SK-N-SH (cell line): ENCODE data around the gene ERLEC1. TPM values are rescaled to one million over a fixed set of nuclear protein-coding genes. Genes with fewer than 3 reads are reported as not detected.

Source experiments
- CTCF ChIA-PET: fragments of 300-600, 350-600 bp; formaldehyde crosslinking; extraction: SDS; loops from one replicate; lab custom pipeline; 2021; lab: Yijun Ruan, JAX
- POLR2A ChIA-PET: fragments of 350-600 bp; sonication (Branson Sonifier 250); formaldehyde crosslinking; extraction: SDS; loops from one replicate; lab custom pipeline; 2020; ENCODE audit warnings: antibody characterized with exemption, inconsistent platforms; lab: Yijun Ruan, JAX
- DNase-seq: peaks from one replicate; pipeline ENCODE4 v3.0.0; 2012
- H2AFZ ChIP-seq: fragments of 200-600 bp; sonication (generic); 2 replicates; pipeline ENCODE4 v1.8.1; 2016; ENCODE audit warnings: antibody characterized with exemption, mild to moderate bottlenecking, low read depth
- H3F3A ChIP-seq: fragments of 200-600 bp; sonication (generic); replicated peaks from 2 replicates; pipeline ENCODE3; 2016; ENCODE audit warnings: antibody characterized with exemption, mild to moderate bottlenecking; ENCODE audit not compliant: insufficient read depth
- H3K27ac ChIP-seq, 2 experiments: fragments of 200-500 bp in 1 of 2; fragments of 200-600 bp in 1 of 2; sonication (Bioruptor generic) in 1 of 2; sonication (generic), shearing (Covaris generic) in 1 of 2; 2 replicates each; pipeline versions ENCODE4 v1.5.1 to v1.6.1; 2014 to 2016; ENCODE audit warnings: low read depth in 2 of 2, inconsistent platforms in 1 of 2, low read length in 1 of 2, mild to moderate bottlenecking in 1 of 2, mixed read lengths in 1 of 2
- H3K27me3 ChIP-seq: fragments of 200-600 bp; sonication (generic), shearing (Covaris generic); 2 replicates; pipeline ENCODE4 v1.6.1; 2016; ENCODE audit warnings: mixed run types; ENCODE audit not compliant: insufficient read depth
- H3K36me3 ChIP-seq, 2 experiments: fragments of 200-500 bp in 1 of 2; fragments of 200-600 bp in 1 of 2; sonication (Bioruptor generic) in 1 of 2; sonication (generic) in 1 of 2; replicated peaks in 1 of 2; 2 replicates each; pipeline versions ENCODE3 to v1.5.1; 2014 to 2016; ENCODE audit warnings: low read length in 1 of 2, mild to moderate bottlenecking in 1 of 2; ENCODE audit not compliant: insufficient read depth in 2 of 2, control insufficient read depth in 1 of 2
- H3K4me1 ChIP-seq, 2 experiments: fragments of 200-500 bp in 1 of 2; fragments of 200-600 bp in 1 of 2; sonication (Bioruptor generic) in 1 of 2; sonication (generic), shearing (Covaris generic) in 1 of 2; 2 replicates each; pipeline versions ENCODE4 v1.5.1 to v1.6.1; 2014 to 2016; ENCODE audit warnings: low read depth in 1 of 2, low read length in 1 of 2, mixed run types in 1 of 2; ENCODE audit not compliant: insufficient read depth in 2 of 2, control insufficient read depth in 1 of 2
- H3K4me2 ChIP-seq: fragments of 200-600 bp; sonication (generic), shearing (Covaris generic); 2 replicates; pipeline ENCODE4 v1.6.1; 2017; ENCODE audit warnings: mixed run types
- H3K4me3 ChIP-seq, 2 experiments: fragments of 200-500 bp in 1 of 2; fragments of 200-600 bp in 1 of 2; sonication (Bioruptor generic) in 1 of 2; sonication (generic), shearing (Covaris generic) in 1 of 2; 2 replicates each; pipeline versions ENCODE4 v1.5.1 to v1.8.1; 2014 to 2016; ENCODE audit warnings: low read depth in 2 of 2, inconsistent platforms in 1 of 2, low read length in 1 of 2, mild to moderate bottlenecking in 1 of 2, mixed read lengths in 1 of 2, moderate library complexity in 1 of 2
- H3K79me2 ChIP-seq: fragments of 200-600 bp; sonication (generic); 2 replicates; pipeline ENCODE4 v1.8.1; 2017; ENCODE audit warnings: mild to moderate bottlenecking; ENCODE audit not compliant: insufficient read depth
- H3K9ac ChIP-seq: fragments of 200-600 bp; sonication (generic); 2 replicates; pipeline ENCODE4 v1.6.1; 2017; ENCODE audit warnings: mixed run types
- H3K9me2 ChIP-seq: fragments of 200-600 bp; sonication (generic); 2 replicates; pipeline ENCODE4 v1.6.1; 2017; ENCODE audit warnings: mixed run types
- H3K9me3 ChIP-seq: fragments of 200-600 bp; sonication (generic); 2 replicates; pipeline ENCODE4 v1.6.1; 2017; ENCODE audit warnings: mixed run types, mild to moderate bottlenecking, moderate library complexity
- H4K20me1 ChIP-seq: fragments of 200-600 bp; sonication (generic); 2 replicates; pipeline ENCODE4 v1.6.1; 2017; ENCODE audit warnings: mild to moderate bottlenecking, mixed run types; ENCODE audit not compliant: insufficient read depth
- CHD2 ChIP-seq: fragments of 150-350 bp; IDR thresholded peaks from 2 replicates; pipeline ENCODE4 v1.6.1; 2018; ENCODE audit warnings: low read length; ENCODE audit not compliant: partially characterized antibody
- ELF1 ChIP-seq: IDR thresholded peaks from 2 replicates; pipeline ENCODE4 v1.4.0; 2012
- EZH2phosphoT487 ChIP-seq: fragments of 200-600 bp; sonication (generic); IDR thresholded peaks from 2 replicates; pipeline ENCODE4 v1.6.1; 2017; ENCODE audit warnings: low read depth, mixed run types, mild to moderate bottlenecking, antibody characterized with exemption, moderate library complexity, borderline replicate concordance
- FOXM1 ChIP-seq: IDR thresholded peaks from 2 replicates; pipeline ENCODE4 v1.4.0; 2012; ENCODE audit warnings: low read depth, mild to moderate bottlenecking
- MEF2A ChIP-seq: IDR thresholded peaks from 2 replicates; pipeline ENCODE4 v1.4.0; 2012; ENCODE audit warnings: low read depth, borderline replicate concordance
- MXI1 ChIP-seq: IDR thresholded peaks from 2 replicates; pipeline ENCODE4 v1.6.1; 2012; ENCODE audit warnings: mild to moderate bottlenecking, low read depth, low read length, improper control_type of control experiment
- NRF1 ChIP-seq: IDR thresholded peaks from 2 replicates; pipeline ENCODE4 v1.6.1; 2012; ENCODE audit warnings: low read depth, mild to moderate bottlenecking, low read length
- POLR2AphosphoS5 ChIP-seq: IDR thresholded peaks from 2 replicates; pipeline ENCODE4 v1.6.1; 2012; ENCODE audit warnings: low read depth, low read length
- RFX5 ChIP-seq: IDR thresholded peaks from 2 replicates; pipeline ENCODE4 v1.6.1; 2012; ENCODE audit warnings: mild to moderate bottlenecking, improper control_type of control experiment, low read length
- RXRA ChIP-seq: IDR thresholded peaks from 2 replicates; pipeline ENCODE4 v1.4.0; 2012; ENCODE audit warnings: low read depth, mild to moderate bottlenecking, borderline replicate concordance
- SIN3A ChIP-seq: IDR thresholded peaks from 2 replicates; pipeline ENCODE4 v1.6.1; 2012; ENCODE audit warnings: low read depth, mild to moderate bottlenecking, low read length, moderate library complexity, borderline replicate concordance
- SMC3 ChIP-seq: IDR thresholded peaks from 2 replicates; pipeline ENCODE4 v1.6.1; 2012; ENCODE audit warnings: low read depth, low read length, improper control_type of control experiment
- TAF1 ChIP-seq: IDR thresholded peaks from 2 replicates; pipeline ENCODE4 v1.6.1; 2012; ENCODE audit warnings: low read depth, mild to moderate bottlenecking, low read length, moderate library complexity, borderline replicate concordance
- TCF12 ChIP-seq: IDR thresholded peaks from 2 replicates; pipeline ENCODE4 v1.4.0; 2012
- TEAD4 ChIP-seq: IDR thresholded peaks from 2 replicates; pipeline ENCODE4 v1.4.0; 2012; ENCODE audit warnings: mild to moderate bottlenecking, borderline replicate concordance; ENCODE audit not compliant: insufficient read depth
- WGBS: methylation state at CpG from one replicate; pipeline ENCODE4 v1.1.6; 2017; ENCODE audit warnings: low lambda C conversion rate; 5-methylcytosine and 5-hydroxymethylcytosine counted together
- polyA plus RNA-seq, 3 experiments: library from polyadenylated mRNA; depleted of rRNA; stranded (reverse); fragments of >200 nt; gene quantifications; 2 replicates each; pipeline ENCODE4 v1.2.3, GENCODE V29; 2012
- TF ChIP-seq, protein P1 (sequence below): IDR thresholded peaks from 2 replicates; pipeline ENCODE4 v1.4.0; 2012; ENCODE audit warnings: low read depth, borderline replicate concordance
- TF ChIP-seq, protein P2 (sequence below): IDR thresholded peaks from 2 replicates; pipeline ENCODE4 v1.6.1; 2012; ENCODE audit warnings: mild to moderate bottlenecking, low read depth, low read length, moderate library complexity
- TF ChIP-seq, protein P3 (sequence below): fragments of 150-350 bp; IDR thresholded peaks from 2 replicates; pipeline ENCODE4 v1.6.1; 2016; ENCODE audit warnings: mild to moderate bottlenecking, low read depth, low read length
- TF ChIP-seq, protein P4 (sequence below): fragments of 200-600 bp; sonication (generic); IDR thresholded peaks from 2 replicates; pipeline ENCODE4 v1.6.1; 2017; ENCODE audit warnings: antibody characterized with exemption, mild to moderate bottlenecking, moderate library complexity

The ERLEC1 gene
- polyA plus RNA-seq, 1 of the 3 experiments (the other 2 are of a cell fraction), result 61.7 TPM

DNA sequence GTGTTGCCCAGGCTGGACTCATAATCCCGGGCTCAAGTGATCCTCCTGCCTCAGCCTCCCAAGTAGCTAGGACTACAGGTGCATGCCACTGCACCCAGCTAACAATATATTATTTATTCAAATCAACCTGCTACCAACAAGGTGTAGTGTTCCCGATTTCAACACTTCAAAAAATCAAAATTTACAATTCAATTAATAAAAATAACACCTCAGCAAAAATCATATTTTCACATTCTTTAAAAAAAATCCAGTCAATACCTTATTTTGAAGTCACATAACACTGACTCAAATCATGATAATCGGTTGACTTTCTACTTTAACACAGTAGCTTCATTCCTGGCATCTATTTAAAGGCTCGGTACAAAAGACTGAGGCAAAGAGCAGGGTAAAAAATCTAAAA is 65.7 kb downstream of the ERLEC1 start:
- WGBS, result 97% methylated on average over 4 of the region's 4 CpGs

More for the DNA sequence above, 65.7 kb downstream of the ERLEC1 start:
- Histone ChIP-seq H3K4me1 (no peaks in the 10 kb centered on the region), H3K36me3 (peaks cover 21 to 25% of the 10 kb centered on the region in 2 experiments), H3K9me3 (no peaks in the 10 kb centered on the region), H4K20me1 (no peaks in the 10 kb centered on the region), H3K79me2 (0 out of 2 replicates have a peak, but pooled peaks cover 4% of the 10 kb centered on the region), H3K27me3 (no peaks in the 10 kb centered on the region), H2AFZ (no peak overlapping the region), H3K9me2 (no peaks in the 10 kb centered on the region), H3K27ac (no peak overlapping the region), H3K4me2 (no peak overlapping the region), H3F3A (no peaks in the 10 kb centered on the region), H3K9ac (no peak overlapping the region), H3K4me3 (no peak overlapping the region)
- ChIA-PET POLR2A (no interaction called here), CTCF (no interaction called here)
- TF ChIP-seq TCF12, result no peak
- TF ChIP-seq RFX5, result no peak
- no peak for TF ChIP-seq FOXM1
- no peak for TF ChIP-seq TAF1
- TF ChIP-seq CHD2, result no peak
- no peak for TF ChIP-seq SMC3
- no peak for TF ChIP-seq MXI1
- TF ChIP-seq POLR2AphosphoS5, result no peak
- no peak for TF ChIP-seq NRF1
- TF ChIP-seq, protein P1, sequence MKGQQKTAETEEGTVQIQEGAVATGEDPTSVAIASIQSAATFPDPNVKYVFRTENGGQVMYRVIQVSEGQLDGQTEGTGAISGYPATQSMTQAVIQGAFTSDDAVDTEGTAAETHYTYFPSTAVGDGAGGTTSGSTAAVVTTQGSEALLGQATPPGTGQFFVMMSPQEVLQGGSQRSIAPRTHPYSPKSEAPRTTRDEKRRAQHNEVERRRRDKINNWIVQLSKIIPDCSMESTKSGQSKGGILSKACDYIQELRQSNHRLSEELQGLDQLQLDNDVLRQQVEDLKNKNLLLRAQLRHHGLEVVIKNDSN, result no peak
- TF ChIP-seq TEAD4, result no peak
- TF ChIP-seq RXRA, result no peak
- no peak for TF ChIP-seq EZH2phosphoT487
- TF ChIP-seq, protein P2, sequence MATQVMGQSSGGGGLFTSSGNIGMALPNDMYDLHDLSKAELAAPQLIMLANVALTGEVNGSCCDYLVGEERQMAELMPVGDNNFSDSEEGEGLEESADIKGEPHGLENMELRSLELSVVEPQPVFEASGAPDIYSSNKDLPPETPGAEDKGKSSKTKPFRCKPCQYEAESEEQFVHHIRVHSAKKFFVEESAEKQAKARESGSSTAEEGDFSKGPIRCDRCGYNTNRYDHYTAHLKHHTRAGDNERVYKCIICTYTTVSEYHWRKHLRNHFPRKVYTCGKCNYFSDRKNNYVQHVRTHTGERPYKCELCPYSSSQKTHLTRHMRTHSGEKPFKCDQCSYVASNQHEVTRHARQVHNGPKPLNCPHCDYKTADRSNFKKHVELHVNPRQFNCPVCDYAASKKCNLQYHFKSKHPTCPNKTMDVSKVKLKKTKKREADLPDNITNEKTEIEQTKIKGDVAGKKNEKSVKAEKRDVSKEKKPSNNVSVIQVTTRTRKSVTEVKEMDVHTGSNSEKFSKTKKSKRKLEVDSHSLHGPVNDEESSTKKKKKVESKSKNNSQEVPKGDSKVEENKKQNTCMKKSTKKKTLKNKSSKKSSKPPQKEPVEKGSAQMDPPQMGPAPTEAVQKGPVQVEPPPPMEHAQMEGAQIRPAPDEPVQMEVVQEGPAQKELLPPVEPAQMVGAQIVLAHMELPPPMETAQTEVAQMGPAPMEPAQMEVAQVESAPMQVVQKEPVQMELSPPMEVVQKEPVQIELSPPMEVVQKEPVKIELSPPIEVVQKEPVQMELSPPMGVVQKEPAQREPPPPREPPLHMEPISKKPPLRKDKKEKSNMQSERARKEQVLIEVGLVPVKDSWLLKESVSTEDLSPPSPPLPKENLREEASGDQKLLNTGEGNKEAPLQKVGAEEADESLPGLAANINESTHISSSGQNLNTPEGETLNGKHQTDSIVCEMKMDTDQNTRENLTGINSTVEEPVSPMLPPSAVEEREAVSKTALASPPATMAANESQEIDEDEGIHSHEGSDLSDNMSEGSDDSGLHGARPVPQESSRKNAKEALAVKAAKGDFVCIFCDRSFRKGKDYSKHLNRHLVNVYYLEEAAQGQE, result no peak
- no peak for TF ChIP-seq SIN3A
- TF ChIP-seq, protein P3, sequence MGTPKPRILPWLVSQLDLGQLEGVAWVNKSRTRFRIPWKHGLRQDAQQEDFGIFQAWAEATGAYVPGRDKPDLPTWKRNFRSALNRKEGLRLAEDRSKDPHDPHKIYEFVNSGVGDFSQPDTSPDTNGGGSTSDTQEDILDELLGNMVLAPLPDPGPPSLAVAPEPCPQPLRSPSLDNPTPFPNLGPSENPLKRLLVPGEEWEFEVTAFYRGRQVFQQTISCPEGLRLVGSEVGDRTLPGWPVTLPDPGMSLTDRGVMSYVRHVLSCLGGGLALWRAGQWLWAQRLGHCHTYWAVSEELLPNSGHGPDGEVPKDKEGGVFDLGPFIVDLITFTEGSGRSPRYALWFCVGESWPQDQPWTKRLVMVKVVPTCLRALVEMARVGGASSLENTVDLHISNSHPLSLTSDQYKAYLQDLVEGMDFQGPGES, result no peak
- no peak for TF ChIP-seq ELF1
- TF ChIP-seq, protein P4, sequence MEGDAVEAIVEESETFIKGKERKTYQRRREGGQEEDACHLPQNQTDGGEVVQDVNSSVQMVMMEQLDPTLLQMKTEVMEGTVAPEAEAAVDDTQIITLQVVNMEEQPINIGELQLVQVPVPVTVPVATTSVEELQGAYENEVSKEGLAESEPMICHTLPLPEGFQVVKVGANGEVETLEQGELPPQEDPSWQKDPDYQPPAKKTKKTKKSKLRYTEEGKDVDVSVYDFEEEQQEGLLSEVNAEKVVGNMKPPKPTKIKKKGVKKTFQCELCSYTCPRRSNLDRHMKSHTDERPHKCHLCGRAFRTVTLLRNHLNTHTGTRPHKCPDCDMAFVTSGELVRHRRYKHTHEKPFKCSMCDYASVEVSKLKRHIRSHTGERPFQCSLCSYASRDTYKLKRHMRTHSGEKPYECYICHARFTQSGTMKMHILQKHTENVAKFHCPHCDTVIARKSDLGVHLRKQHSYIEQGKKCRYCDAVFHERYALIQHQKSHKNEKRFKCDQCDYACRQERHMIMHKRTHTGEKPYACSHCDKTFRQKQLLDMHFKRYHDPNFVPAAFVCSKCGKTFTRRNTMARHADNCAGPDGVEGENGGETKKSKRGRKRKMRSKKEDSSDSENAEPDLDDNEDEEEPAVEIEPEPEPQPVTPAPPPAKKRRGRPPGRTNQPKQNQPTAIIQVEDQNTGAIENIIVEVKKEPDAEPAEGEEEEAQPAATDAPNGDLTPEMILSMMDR, result no peak
- TF ChIP-seq MEF2A, result no peak
- DNase-seq, result no peak
